ENCODE measurements around the gene ANKS4B.

GRCh38 chr16:21277927-21278706, 44.6 kb downstream of the ANKS4B start, which contains the start of gene CRYM:
- TF ChIP-seq POLR2A (IDR thresholded peaks at IDR 0.05; ENCODE audit: low read depth, low read length) = no peak
- no peak for TF ChIP-seq TAF1 (IDR thresholded peaks at IDR 0.05; ENCODE audit: low read depth, low read length)
- TF ChIP-seq PAX5 (IDR thresholded peaks at IDR 0.05; ENCODE audit: insufficient read depth, low read length, severe bottlenecking) = no peak

All from GM12891 (cell line).